ENCODE measurements around the gene LRRC26. TPM values are rescaled to one million over a fixed set of nuclear protein-coding genes. Genes with fewer than 3 reads are reported as not detected.

LRRC26 gene
- total RNA-seq, 1 experiment from 2014 or later, result not detected

GRCh38 chr9:137147793-137148160 is 22.1 kb downstream of the LRRC26 start:
- intact Hi-C loops (cut with micrococcal nuclease), result no loop called here
- BruUV-seq (replicated peaks), result no TSS peak
- ChIA-PET CTCF (interaction anchor here (0.5 to 0.6 kb wide), 2 partner anchors 23 to 476 kb away, joined by 3 to 4 read pairs; no protein-coding TSS in a partner anchor), POLR2A (no interaction called here)
- TF ChIP-seq CTCF (IDR thresholded peaks at IDR 0.05; ENCODE audit: unreplicated experiment), result no peak
- DNase-seq (ENCODE audit: unreplicated experiment), result no peak
- Mint-ChIP-seq H3K27ac (ENCODE audit: low read depth, unreplicated experiment) (no peak overlapping the region), H3K36me3 (ENCODE audit: insufficient read depth, unreplicated experiment) (no peaks in the 10 kb centered on the region), H3K4me1 (ENCODE audit: insufficient read depth, unreplicated experiment) (no peaks in the 10 kb centered on the region), H3K27me3 (ENCODE audit: insufficient read depth, unreplicated experiment) (peaks cover 1% of the 10 kb centered on the region), H3K4me3 (ENCODE audit: unreplicated experiment) (no peak overlapping the region), H3K9me3 (ENCODE audit: unreplicated experiment) (no peaks in the 10 kb centered on the region)

GRCh38 chr9:137147091-137147792 is 22.6 kb downstream of the LRRC26 start:
- intact Hi-C loops (cut with micrococcal nuclease), result no loop called here
- DNase-seq (ENCODE audit: unreplicated experiment), result no peak
- peaks cover 6% of the 10 kb centered on the region for H3K27me3 Mint-ChIP-seq (ENCODE audit: insufficient read depth, unreplicated experiment)
- no peaks in the 10 kb centered on the region for H3K4me1 Mint-ChIP-seq (ENCODE audit: insufficient read depth, unreplicated experiment)
- ChIA-PET CTCF (interaction anchor here (0.5 kb wide), 1 partner anchor 24 kb away, joined by 3 read pairs; no protein-coding TSS in a partner anchor), POLR2A (no interaction called here)
- no peak overlapping the region for H3K4me3 Mint-ChIP-seq (ENCODE audit: unreplicated experiment)
- H3K27ac Mint-ChIP-seq (ENCODE audit: low read depth, unreplicated experiment), result no peak overlapping the region
- TF ChIP-seq CTCF (IDR thresholded peaks at IDR 0.05; ENCODE audit: unreplicated experiment), result no peak
- H3K9me3 Mint-ChIP-seq (ENCODE audit: unreplicated experiment), result no peaks in the 10 kb centered on the region
- no peaks in the 10 kb centered on the region for H3K36me3 Mint-ChIP-seq (ENCODE audit: insufficient read depth, unreplicated experiment)
- BruUV-seq (replicated peaks), result no TSS peak

GRCh38 chr9:137146527-137146918 is 23.3 kb downstream of the LRRC26 start:
- Mint-ChIP-seq H3K27me3 (ENCODE audit: insufficient read depth, unreplicated experiment) (peaks cover 14% of the 10 kb centered on the region), H3K4me3 (ENCODE audit: unreplicated experiment) (no peak overlapping the region)
- BruUV-seq (replicated peaks), result no TSS peak

More at GRCh38 chr9:137146527-137146918, 23.3 kb downstream of the LRRC26 start:
- intact Hi-C loops (cut with micrococcal nuclease), result no loop called here
- no peak for DNase-seq (ENCODE audit: unreplicated experiment)
- CTCF ChIA-PET, result no interaction called here
- POLR2A ChIA-PET, result interaction anchor here (0.5 kb wide), 1 partner anchor 16 kb away, joined by 3 read pairs; no protein-coding TSS in a partner anchor
- H3K4me1 Mint-ChIP-seq (ENCODE audit: insufficient read depth, unreplicated experiment), result no peaks in the 10 kb centered on the region
- no peak overlapping the region for H3K27ac Mint-ChIP-seq (ENCODE audit: low read depth, unreplicated experiment)
- no peaks in the 10 kb centered on the region for H3K9me3 Mint-ChIP-seq (ENCODE audit: unreplicated experiment)
- no peaks in the 10 kb centered on the region for H3K36me3 Mint-ChIP-seq (ENCODE audit: insufficient read depth, unreplicated experiment)
- TF ChIP-seq CTCF (IDR thresholded peaks at IDR 0.05; ENCODE audit: unreplicated experiment), result no peak
